GM19324 (cell line): ENCODE data around the gene C5orf63.
"Not testable (repeated sequence)": the region's sequence is repeated elsewhere in the genome, so short reads cannot be mapped to it uniquely, and the experiment has no call there.

ENCODE experiments used
- ATAC-seq: cut with Tn5 transposase; IDR thresholded peaks from one replicate; pipeline ENCODE4 v1.9.1; 2021; ENCODE audit warnings: mild to moderate bottlenecking, moderate library complexity; ENCODE audit not compliant: unreplicated experiment, low FRiP score

C5orf63 gene

DNA sequence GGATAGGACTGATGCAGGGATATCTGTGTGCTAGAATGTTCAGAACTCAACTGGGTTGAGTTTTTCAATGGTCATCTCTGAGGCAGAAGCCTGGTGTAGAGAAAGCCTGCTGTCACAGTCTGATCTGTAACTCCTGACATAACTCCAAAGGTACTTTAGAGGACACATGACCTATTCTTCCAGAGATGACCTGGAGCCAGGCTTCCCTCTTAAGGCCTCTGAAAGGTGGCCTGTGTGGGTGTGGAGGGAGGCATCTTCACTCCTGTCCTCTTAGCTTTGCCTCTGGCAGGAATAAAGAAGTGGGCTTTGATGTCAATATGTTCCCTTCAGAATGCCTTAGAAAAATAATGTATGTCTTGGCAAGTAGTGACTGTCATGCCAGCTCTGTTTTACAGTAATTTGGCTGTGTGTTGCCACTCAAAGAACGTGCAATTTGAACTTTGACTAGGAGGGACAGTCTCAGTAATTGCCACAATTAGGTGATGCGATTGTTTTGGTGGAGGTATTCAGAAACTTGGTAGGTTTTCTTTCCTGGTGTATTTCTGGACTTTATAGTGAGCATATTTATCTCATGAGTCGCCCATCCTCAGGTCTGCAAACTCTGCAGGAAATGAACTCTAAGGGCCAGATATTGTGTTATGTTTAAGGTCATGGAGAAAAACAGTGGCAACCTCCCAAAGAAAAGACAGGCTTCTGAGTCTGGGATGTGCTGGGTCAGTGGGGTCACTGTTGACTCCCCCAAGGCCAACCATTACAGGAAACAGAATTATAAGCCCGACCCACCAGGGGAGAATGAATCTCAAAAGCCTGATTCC, 3.2 kb upstream of the C5orf63 start:
- ATAC-seq, result no peak

DNA sequence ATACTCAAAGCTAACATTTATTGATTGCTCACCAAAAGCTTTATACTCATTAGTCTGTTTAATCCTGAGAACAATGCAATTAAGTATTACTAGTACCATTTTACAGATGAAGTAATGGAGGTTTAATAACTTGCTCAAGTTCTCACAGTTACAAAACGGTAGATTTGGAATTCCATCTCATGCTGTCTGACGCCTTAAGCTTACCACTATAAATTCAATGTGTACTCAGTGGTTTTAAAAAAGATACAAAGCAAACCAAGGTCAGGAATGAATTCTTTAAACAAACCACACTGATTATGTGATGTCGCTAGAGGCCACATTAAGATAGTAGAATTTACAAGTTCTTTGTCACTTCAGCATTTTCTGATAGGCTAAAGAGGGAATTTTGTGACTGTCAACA, 1.2 kb upstream of the C5orf63 start:
- ATAC-seq, result no peak

GRCh38 chr5:127070243-127070642, 3.1 kb downstream of the C5orf63 start:
- ATAC-seq, result no peak

GRCh38 chr5:127068493-127069214, 4.6 kb downstream of the C5orf63 start:
- no peak for ATAC-seq

DNA sequence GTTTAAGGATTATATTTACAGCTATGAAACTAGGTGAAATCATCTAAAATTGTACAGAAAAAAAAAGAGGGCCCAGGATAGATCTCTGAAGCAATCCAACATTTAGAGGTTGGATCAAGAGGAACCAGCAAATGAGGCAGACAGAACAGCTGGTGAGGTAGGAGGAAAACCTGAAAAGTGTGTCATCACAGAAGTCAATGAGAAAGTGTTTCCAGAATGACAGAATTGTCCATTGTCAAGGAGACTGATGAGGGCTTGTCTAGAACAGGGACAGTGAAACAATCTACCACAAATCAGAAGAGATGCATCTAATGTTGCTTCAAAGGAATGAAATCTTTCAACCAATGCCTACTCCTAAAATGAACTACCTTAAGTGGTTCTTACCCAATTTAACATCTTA, 6.6 kb downstream of the C5orf63 start:
- ATAC-seq, result no peak

DNA sequence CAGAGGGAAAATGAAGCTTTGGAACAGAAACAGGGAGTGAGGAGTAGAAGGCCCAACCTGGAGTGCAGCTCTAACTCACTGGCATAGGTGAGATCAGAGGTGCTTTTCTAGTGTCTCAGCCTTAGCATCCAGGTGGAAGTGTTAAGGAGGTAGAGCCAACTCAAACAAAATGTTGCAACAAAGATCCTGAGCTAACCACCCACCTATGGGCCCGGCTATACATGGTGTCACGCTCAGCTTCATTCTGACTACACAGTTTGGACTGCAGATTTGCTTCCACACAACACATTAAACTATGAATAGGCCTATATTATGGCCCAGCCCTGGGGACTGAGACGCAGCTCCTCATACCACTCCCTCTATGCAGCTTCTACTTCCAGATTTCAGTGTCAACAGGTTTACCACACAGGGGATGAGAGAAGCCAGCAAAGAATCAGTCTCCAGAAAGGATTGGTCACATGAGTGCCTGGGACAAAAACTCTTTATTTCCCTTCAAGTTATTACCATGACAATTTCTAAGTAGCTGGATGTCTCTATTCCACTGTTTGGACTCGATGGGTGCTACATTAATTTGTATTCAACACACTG, 9.0 kb downstream of the C5orf63 start:
- ATAC-seq, result no peak

GRCh38 chr5:127063257-127063913, 9.9 kb downstream of the C5orf63 start:
- no peak for ATAC-seq

GRCh38 chr5:127061956-127062355, 11.3 kb downstream of the C5orf63 start:
- ATAC-seq, result no peak

- no peak for ATAC-seq
Observed at GRCh38 chr5:127061537-127061936, 11.8 kb downstream of the C5orf63 start.

DNA sequence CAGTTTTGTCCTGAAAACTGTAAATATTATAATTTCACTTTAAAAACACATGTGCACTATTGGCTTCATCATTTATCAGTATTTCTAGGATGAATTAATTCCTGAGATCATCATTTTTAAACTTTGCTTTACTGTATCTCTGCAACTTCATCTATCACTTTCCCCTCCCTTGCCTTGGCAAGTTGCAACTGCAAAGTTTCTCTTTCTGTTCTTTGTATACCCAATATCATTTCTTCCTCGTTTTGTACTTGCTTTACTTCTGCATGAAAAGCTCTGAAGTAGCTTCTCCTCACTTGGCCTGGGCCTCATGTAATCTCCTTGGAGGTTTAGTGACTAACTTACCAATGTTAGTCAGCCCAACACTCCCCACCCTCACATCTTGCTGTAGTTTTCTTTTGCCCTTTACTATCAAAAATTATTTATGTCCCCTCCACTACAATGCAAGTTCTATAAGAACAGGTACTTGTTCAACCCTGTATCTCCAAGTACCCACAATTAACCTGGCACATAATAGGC, 12.8 kb downstream of the C5orf63 start:
- ATAC-seq, result no peak

DNA sequence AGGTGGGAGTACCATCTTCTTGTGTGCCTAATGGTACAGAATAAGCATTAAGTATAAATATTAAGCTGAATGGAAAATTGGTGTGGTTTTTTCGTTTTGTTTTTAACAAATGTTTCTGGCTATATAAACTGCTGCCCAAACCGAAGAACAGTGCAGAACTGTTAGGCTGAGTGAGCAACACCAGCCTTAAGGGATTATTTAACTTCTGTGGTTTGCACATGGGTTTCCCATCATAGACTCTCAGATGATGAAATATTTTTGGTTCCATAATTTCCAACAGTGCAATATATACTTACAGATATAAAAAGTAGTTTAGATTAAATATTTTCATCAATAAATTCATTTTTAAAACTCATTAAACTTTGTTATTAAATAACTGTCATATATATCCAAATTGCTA, 16.4 kb downstream of the C5orf63 start:
- ATAC-seq, result no peak

DNA sequence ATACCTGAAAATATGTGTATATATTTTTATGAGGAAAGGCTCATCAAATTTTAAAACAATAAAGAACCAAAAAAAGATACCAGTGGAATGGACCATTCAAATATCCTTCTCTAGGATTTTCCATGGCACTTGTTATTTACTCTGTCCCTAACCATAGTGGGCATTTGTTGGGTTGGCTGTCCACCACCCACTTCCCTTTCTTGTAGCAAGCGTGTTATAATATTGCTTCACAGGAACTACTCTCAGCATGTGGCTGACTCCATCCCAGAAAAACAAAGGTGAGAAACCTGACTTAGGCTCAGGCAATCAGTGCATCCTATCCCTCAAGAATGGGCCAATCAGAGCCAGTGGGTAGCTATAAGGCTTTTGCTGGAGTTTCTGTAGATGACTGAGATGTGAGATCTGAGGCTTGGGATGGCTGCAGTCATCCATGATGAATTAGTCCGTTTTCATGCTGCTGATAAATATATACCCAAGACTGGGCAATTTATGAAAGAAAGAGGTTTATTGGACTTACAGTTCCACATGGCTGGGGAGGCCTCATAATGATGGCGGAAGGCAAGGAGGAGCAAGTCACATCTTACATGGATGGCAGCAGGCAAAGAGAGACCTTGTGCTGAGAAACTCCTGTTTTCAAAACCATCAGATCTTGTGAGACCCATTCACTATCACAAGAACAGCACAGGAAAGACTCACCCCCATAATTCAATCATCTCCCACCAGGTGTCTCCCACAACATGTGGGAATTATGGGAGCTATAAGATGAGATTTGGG, 17.2 kb downstream of the C5orf63 start:
- no peak for ATAC-seq

- ATAC-seq, result not testable (repeated sequence)
Observed at GRCh38 chr5:127053551-127053950, 19.8 kb downstream of the C5orf63 start.

DNA sequence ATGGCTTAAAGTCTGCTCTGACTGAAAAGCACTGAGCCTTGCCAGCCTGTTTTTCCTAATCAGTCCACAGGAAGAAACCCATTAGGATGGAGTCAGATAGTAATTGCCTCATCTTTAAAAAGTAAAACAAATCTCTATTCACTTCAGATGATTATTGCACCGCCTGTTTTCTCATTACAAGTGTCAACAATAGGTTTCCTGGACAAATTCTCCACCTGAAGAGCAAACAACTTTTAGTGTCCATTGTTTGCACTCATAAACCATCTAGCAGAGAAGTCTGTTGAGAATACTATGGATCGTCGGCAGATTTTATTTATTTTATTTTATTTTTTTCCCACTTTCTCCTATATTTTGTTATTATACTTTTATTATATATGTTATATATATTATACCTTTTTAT, 20.3 kb downstream of the C5orf63 start:
- no peak for ATAC-seq

DNA sequence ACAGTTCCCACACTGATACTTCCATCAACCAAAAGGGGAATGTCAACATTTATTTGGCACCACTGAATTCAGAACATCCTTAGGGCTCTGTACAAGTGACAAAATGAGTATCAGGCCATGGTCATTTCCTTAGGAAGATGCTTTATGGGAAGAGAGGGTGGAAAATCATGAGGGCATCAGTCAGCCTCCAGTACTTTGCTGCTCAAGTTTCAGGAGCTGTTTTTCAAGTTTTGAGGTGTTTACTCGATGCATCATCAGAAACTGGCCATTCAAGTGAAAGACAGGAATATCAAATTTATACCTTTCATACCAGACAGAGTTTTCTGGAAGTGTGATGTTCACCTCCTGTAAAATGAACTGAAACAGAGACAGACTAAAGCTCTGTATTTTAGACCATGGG, 21.7 kb downstream of the C5orf63 start:
- no peak for ATAC-seq

DNA sequence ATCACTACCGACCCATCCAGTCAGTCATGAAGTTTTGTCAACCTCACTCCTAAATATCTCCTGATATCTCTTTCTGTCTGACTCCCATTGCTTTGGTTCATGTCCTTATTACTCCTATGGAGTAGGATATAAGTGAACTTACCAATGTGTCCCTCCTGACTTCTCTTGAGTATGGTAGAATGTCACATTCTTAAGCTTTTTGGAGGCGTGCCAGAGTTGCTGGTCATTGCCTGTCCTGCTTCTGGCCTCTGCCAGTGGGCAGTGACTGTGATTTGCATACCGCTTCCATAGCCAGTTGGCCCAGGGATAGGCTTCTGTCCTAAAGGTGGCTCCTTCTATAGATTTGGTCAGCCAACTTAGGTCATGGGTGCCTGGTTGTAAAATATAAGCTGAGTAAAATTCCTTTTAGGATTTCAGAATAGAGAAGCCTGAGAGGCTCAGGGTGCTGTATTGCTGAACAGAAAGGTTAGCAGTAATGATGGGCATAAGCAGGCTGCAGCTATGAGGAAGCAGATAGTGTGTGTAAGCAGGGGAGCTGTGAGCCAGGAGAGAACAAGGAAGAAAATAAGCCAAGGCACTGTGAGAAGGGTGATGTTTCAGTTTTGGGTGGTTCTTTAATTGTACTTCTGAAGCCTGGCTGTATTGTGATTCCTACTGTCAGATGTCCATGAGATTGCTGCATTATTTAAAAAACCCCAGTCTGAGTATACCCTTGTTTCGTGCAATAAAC, 26.8 kb downstream of the C5orf63 start:
- no peak for ATAC-seq

DNA sequence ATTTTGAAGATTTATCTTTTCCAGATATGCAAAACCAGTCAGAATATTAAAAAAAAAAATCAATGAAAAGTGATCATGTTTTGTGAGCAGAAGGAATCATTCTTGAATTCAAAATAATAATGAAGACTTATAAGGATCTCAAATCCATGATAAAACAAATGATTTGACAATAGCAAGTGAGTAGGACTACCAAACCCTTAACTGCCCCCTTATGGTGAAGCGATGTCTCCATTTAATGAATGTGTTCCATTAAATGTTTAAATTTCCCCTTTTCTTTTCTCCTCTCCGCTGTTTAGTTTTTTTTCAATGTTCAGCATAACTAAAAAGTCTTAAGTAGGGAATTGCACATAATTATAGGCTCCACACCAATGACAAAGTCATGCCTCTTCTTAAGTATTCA, 30.7 kb downstream of the C5orf63 start:
- ATAC-seq, result no peak

DNA sequence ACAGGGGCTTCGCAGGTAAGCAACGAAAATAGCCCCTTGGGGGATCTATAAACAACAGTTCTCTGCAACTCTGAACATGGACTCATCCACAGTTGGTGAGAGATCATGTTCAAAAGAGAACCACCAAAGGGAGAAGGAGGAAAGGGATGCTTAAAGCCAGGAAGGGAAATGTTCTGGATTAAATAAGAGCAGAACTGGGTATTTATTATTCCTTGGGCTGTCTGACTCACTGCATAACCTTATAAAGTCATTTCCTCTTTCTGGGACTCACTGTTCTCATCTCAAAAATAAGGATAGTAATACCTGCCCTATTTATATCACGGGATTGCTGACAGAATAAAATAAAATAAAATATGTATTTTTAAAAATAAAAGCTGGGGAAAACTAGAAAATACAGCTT, 31.7 kb downstream of the C5orf63 start:
- ATAC-seq, result no peak

DNA sequence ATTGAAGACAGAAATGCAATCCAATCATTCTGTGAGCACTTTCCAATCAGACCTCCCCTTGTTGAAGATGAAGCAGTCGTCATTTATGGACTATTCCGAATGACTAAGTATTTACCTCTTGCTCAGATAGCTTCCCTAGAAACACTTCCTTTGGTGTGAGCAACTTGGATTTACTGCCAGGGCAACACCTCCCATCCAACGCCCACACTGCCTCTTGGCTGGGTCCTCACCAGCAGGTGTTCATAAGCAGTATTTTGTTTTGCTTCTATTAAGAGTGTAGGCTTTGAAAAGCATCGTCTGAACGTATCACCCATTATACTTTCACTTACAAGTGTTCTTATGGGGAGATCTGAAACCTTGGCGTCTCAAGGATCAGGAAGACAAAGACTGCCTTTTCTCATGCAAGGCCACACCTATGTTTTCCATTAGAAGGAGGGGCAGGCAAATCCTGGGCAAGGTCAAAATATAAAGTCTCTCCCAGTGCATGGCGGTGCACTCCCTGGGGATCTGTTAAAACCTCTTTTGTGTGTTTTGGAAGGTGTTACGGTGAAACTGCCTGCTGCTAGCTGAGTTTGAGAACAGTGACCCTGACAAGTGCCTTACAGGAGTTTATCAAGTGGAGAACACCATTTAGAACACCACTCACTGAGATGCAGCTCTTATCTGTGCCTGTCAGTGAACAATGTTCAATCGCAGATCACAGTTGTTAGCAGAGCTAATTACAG, 32.3 kb downstream of the C5orf63 start:
- no peak for ATAC-seq
